IMR-90 (cell line): ENCODE measurements around the gene ACP2. TPM values are rescaled to one million over a fixed set of nuclear protein-coding genes. Genes with fewer than 3 reads are reported as not detected.

Experiments
- ATAC-seq: fragments of 200-7000 bp; cut with Tn5 transposase; 2 replicates; pipeline ENCODE4 v1.9.1; 2020; ENCODE audit warnings: low read depth, mild to moderate bottlenecking, moderate library complexity
- BruUV-seq: library from RNA; stranded (reverse); fragments of 400-500 nt; replicated peaks from 2 replicates; lab custom pipeline; 2021; lab: Mats Ljungman, UMichigan
- CTCF ChIA-PET: fragments of 300-600 bp; formaldehyde crosslinking; extraction: SDS; loops from one replicate; lab custom pipeline; 2021; ENCODE audit warnings: antibody characterized with exemption; lab: Yijun Ruan, JAX
- POLR2A ChIA-PET: fragments of 300-600 bp; sonication (Branson Sonifier 250); formaldehyde crosslinking; loops from one replicate; lab custom pipeline; 2022; ENCODE audit warnings: antibody characterized with exemption; ENCODE audit not compliant: unreplicated experiment; lab: Charles Lee
- DNase-seq: peaks from one replicate; pipeline ENCODE4 v3.0.0; 2013
- H2AFZ ChIP-seq: replicated peaks from 2 replicates; pipeline ENCODE3; 2013; ENCODE audit warnings: low read length, mild to moderate bottlenecking; ENCODE audit not compliant: poor library complexity
- H2AK5ac ChIP-seq: 2 replicates; pipeline ENCODE4 v1.6.1; 2013; ENCODE audit warnings: low read depth, low read length, inconsistent platforms
- H2AK9ac ChIP-seq: replicated peaks from 2 replicates; pipeline ENCODE3; 2013; ENCODE audit warnings: mild to moderate bottlenecking, low read depth, low read length, moderate library complexity; ENCODE audit not compliant: poor library complexity
- H2BK120ac ChIP-seq: 2 replicates; pipeline ENCODE4 v1.6.1; 2013; ENCODE audit warnings: low read depth, low read length, inconsistent platforms
- H2BK15ac ChIP-seq: 3 replicates; pipeline ENCODE4 v1.6.1; 2013; ENCODE audit warnings: low read depth, low read length, inconsistent platforms
- H2BK20ac ChIP-seq: 2 replicates; pipeline ENCODE4 v1.6.1; 2013; ENCODE audit warnings: low read depth, mild to moderate bottlenecking, inconsistent platforms, low read length, moderate library complexity
- H2BK5ac ChIP-seq: 2 replicates; pipeline ENCODE4 v1.6.1; 2013; ENCODE audit warnings: mild to moderate bottlenecking, low read depth, low read length, inconsistent platforms; ENCODE audit not compliant: poor library complexity, severe bottlenecking
- H3K14ac ChIP-seq: replicated peaks from 2 replicates; pipeline ENCODE4 v1.6.1; 2013; ENCODE audit warnings: low read depth, low read length, inconsistent platforms
- H3K18ac ChIP-seq: 2 replicates; pipeline ENCODE4 v1.6.1; 2013; ENCODE audit warnings: low read depth, low read length, control low read depth
- H3K23ac ChIP-seq: 2 replicates; pipeline ENCODE4 v1.6.1; 2013; ENCODE audit warnings: low read depth, low read length, inconsistent platforms
- H3K27ac ChIP-seq: 2 replicates; pipeline ENCODE4 v1.5.1; 2013; ENCODE audit warnings: mild to moderate bottlenecking, control low read depth, low read length; ENCODE audit not compliant: insufficient read depth
- H3K27me3 ChIP-seq: 2 replicates; pipeline ENCODE4 v1.6.1; 2013; ENCODE audit warnings: low read length; ENCODE audit not compliant: control insufficient read depth, insufficient read depth
- H3K36me3 ChIP-seq: 2 replicates; pipeline ENCODE4 v1.6.1; 2013; ENCODE audit warnings: low read length, mixed read lengths; ENCODE audit not compliant: control insufficient read depth, insufficient read depth
- H3K4ac ChIP-seq: 2 replicates; pipeline ENCODE4 v1.6.1; 2013; ENCODE audit warnings: low read depth, low read length, inconsistent platforms
- H3K4me1 ChIP-seq: 2 replicates; pipeline ENCODE4 v1.6.1; 2013; ENCODE audit warnings: low read length, mixed read lengths; ENCODE audit not compliant: control insufficient read depth, insufficient read depth
- H3K4me2 ChIP-seq: 2 replicates; pipeline ENCODE4 v1.6.1; 2013; ENCODE audit warnings: low read depth, mild to moderate bottlenecking, control low read depth, low read length, moderate library complexity
- H3K4me3 ChIP-seq: 2 replicates; pipeline ENCODE4 v1.5.1; 2013; ENCODE audit warnings: low read depth, mild to moderate bottlenecking, control low read depth, low read length, moderate library complexity; ENCODE audit not compliant: insufficient read depth
- H3K56ac ChIP-seq: 2 replicates; pipeline ENCODE4 v1.6.1; 2013; ENCODE audit warnings: low read length, inconsistent platforms; ENCODE audit not compliant: insufficient read depth; ENCODE audit errors: extremely low read depth
- H3K79me1 ChIP-seq, 2 experiments: 2 replicates each; pipeline ENCODE4 v1.6.1; 2013; ENCODE audit warnings: low read length in 2 of 2, inconsistent platforms in 1 of 2, low read depth in 1 of 2
- H3K9ac ChIP-seq: 2 replicates; pipeline ENCODE4 v1.6.1; 2013; ENCODE audit warnings: low read depth, low read length, control low read depth
- H3K9me1 ChIP-seq: 2 replicates; pipeline ENCODE4 v1.6.1; 2013; ENCODE audit warnings: low read length, inconsistent platforms; ENCODE audit not compliant: insufficient read depth
- H3K9me3 ChIP-seq: 2 replicates; pipeline ENCODE4 v1.6.1; 2013; ENCODE audit warnings: low read length; ENCODE audit not compliant: control insufficient read depth, insufficient read depth
- H4K20me1 ChIP-seq: 2 replicates; pipeline ENCODE4 v1.6.1; 2013; ENCODE audit warnings: low read length, inconsistent platforms; ENCODE audit not compliant: insufficient read depth
- H4K5ac ChIP-seq: 2 replicates; pipeline ENCODE4 v1.6.1; 2013; ENCODE audit warnings: mild to moderate bottlenecking, low read depth, low read length, control low read depth
- H4K8ac ChIP-seq, 2 experiments: 2 replicates each; pipeline ENCODE4 v1.6.1; 2013; ENCODE audit warnings: low read depth in 2 of 2, low read length in 2 of 2, control low read depth in 1 of 2, inconsistent platforms in 1 of 2
- H4K91ac ChIP-seq: 2 replicates; pipeline ENCODE4 v1.6.1; 2013; ENCODE audit warnings: low read depth, low read length, inconsistent platforms; ENCODE audit not compliant: insufficient read depth
- CEBPB ChIP-seq: IDR thresholded peaks from 2 replicates; pipeline ENCODE4 v1.6.1; 2012; ENCODE audit warnings: low read depth, low read length, improper control_type of control experiment
- CHD1 ChIP-seq: IDR thresholded peaks from 2 replicates; pipeline ENCODE4 v1.6.1; 2012; ENCODE audit warnings: low read depth, low read length, improper control_type of control experiment
- WGBS, 2 experiments: methylation state at CpG; one replicate each; pipeline versions ENCODE4 v1.1.5 to v1.1.7; 2013; ENCODE audit warnings: missing lambda C conversion rate in 2 of 2; ENCODE audit not compliant: insufficient read length in 1 of 2; ENCODE audit errors: extremely low coverage in 2 of 2; 5-methylcytosine and 5-hydroxymethylcytosine counted together
- dilution Hi-C: fragments of 300-500 bp; cut with HindIII; formaldehyde crosslinking; loops from one replicate; pipeline ENCODE4 v1.14.3; 2018; ENCODE audit warnings: low sequenced_read_pairs; ENCODE audit not compliant: unreplicated experiment
- in situ Hi-C: fragments of 300-500 bp; cut with MboI; formaldehyde crosslinking; loops from 3 replicates; pipeline ENCODE4 v1.14.3; 2019; ENCODE audit warnings: low sequenced_read_pairs, inconsistent platforms, mixed read lengths
- intact Hi-C: fragments of 100-400 bp; cut with micrococcal nuclease; formaldehyde crosslinking; loops from 2 replicates; pipeline ENCODE4 v1.10.0; 2022
- polyA plus RNA-seq, 3 experiments: library from polyadenylated mRNA; depleted of rRNA; stranded (reverse); fragments of >200 nt; gene quantifications; 2 replicates each; pipeline ENCODE4 v1.2.3, GENCODE V29; 2012; ENCODE audit warnings: low replicate concordance in 1 of 3
- total RNA-seq: library from RNA; depleted of rRNA; stranded (reverse); fragments of >200 nt; gene quantifications from 2 replicates; pipeline ENCODE4 v1.2.3, GENCODE V29; 2012

The ACP2 gene
- total and polyA plus RNA-seq, 2 of the 4 experiments (the other 2 are of a cell fraction), result 17.7 to 23.6 TPM

DNA sequence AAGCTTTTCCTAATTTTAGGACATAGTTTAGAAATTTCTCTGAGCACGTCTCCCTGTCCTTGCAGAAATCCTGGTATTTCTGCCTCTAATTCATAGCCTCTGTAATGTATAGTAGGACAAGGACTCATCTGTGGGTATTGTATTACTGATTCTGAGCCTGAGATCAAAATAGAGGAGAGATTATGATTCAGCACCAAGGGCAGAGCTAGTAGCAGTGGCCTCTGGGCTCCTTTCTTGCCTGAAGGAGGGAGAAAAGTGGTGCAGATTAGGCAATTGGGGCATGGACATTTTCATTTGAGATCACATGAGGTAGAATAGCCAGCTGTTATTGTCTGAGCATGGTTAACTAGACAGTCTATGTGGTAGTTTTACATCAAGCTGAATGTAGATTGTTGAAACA is 24.1 kb upstream of the ACP2 start:
- Histone ChIP-seq H2AK9ac (no peak overlapping the region), H3K9me1 (peaks cover 22% of the 10 kb centered on the region), H3K18ac (no peak overlapping the region), H2BK20ac (no peak overlapping the region), H3K36me3 (peaks cover 25% of the 10 kb centered on the region), H3K4me2 (no peak overlapping the region), H4K8ac (no peak overlapping the region), H3K14ac (no peak overlapping the region), H3K79me1 (peaks cover 36 to 65% of the 10 kb centered on the region in 2 experiments), H3K4me3 (no peak overlapping the region), H3K56ac (no peak overlapping the region), H2BK15ac (no peak overlapping the region), H3K27me3 (no peaks in the 10 kb centered on the region), H4K5ac (no peak overlapping the region), H3K23ac (no peak overlapping the region), H2BK120ac (no peak overlapping the region), H2AK5ac (no peak overlapping the region), H2AFZ (no peak overlapping the region), H2BK5ac (no peak overlapping the region), H4K91ac (no peak overlapping the region), H3K4me1 (peaks cover 16% of the 10 kb centered on the region), H4K20me1 (peaks cover 40% of the 10 kb centered on the region), H3K9ac (no peak overlapping the region), H3K27ac (no peak overlapping the region), H3K4ac (no peak overlapping the region), H3K9me3 (no peaks in the 10 kb centered on the region)
- POLR2A ChIA-PET, result no interaction called here
- no peak for ATAC-seq
- CTCF ChIA-PET, result interaction anchor here (0.7 to 1.0 kb wide), 3 partner anchors 39 to 96 kb away, joined by 3 to 6 read pairs (median 3); partner anchors contain the start of gene ARFGAP2
- dilution Hi-C loops, result no loop called here
- in situ Hi-C loops, result no loop called here
- peak; percentile 30 for DNase-seq
- intact Hi-C loops, result loop anchor here (5.0 kb wide), 1 partner anchor 35 kb away; no protein-coding TSS in a partner anchor
- no peak for TF ChIP-seq CHD1
- TF ChIP-seq CEBPB, result peak; percentile 42
- WGBS, 2 experiments, result no CpG with 5 or more reads among the region's 1 CpG
- BruUV-seq, result no TSS peak
